ENCODE results near the gene TRIB2.

GRCh38 chr2:12774395-12774727 lies 57.6 kb downstream of the TRIB2 start:
- TF ChIP-seq CTCF (IDR thresholded peaks at IDR 0.05; ENCODE audit: extremely low read depth in 1 of 2, insufficient read depth in 1 of 2, low read depth in 1 of 2, low read length in 2 of 2): no peak
- TF ChIP-seq JUN (IDR thresholded peaks at IDR 0.05; ENCODE audit: borderline replicate concordance, insufficient read depth, insufficient read length, low read depth): no peak
- TF ChIP-seq FOS (IDR thresholded peaks at IDR 0.05; ENCODE audit: borderline replicate concordance, insufficient read depth, low read length): no peak
- no peak for TF ChIP-seq POLR2A (IDR thresholded peaks at IDR 0.05; ENCODE audit: low read depth, low read length)
- TF ChIP-seq EZH2 (IDR thresholded peaks at IDR 0.05; ENCODE audit: borderline replicate concordance, low read depth, low read length, severe bottlenecking): no peak
